H1 (cell line): ENCODE data around the gene HSD17B3. TPM values are rescaled to one million over a fixed set of nuclear protein-coding genes. Genes with fewer than 3 reads are reported as not detected.

ENCODE experiments used
- CTCF ChIA-PET: fragments of 300-600 bp; sonication (Branson Sonifier 250); formaldehyde crosslinking; loops from one replicate; lab custom pipeline; 2021; ENCODE audit not compliant: partially characterized antibody; lab: Charles Lee
- POLR2A ChIA-PET: fragments of 300-600 bp; sonication (Branson Sonifier 250); formaldehyde crosslinking; loops from one replicate; lab custom pipeline; 2021; ENCODE audit warnings: inconsistent platforms; ENCODE audit not compliant: partially characterized antibody; lab: Charles Lee
- DNase-seq, 2 experiments: peaks; one replicate each; pipeline versions ENCODE4 v3.0.0 to v3.0.0-alpha.2; 2010 to 2022; ENCODE audit warnings: low spot score in 2 of 2, low read depth in 1 of 2, mixed read lengths in 1 of 2
- FAIRE-seq: peaks from 2 replicates; lab custom pipeline; 2011; peaks lifted over from hg19 to GRCh38; lab: Jason Lieb, UNC
- H2AFZ ChIP-seq: 2 replicates; pipeline ENCODE4 v1.8.1; 2012; ENCODE audit warnings: low read length, inconsistent platforms
- H2AK5ac ChIP-seq: 2 replicates; pipeline ENCODE4 v1.6.1; 2013; ENCODE audit warnings: low read depth, low read length
- H2BK120ac ChIP-seq: replicated peaks from 2 replicates; pipeline ENCODE3; 2013; ENCODE audit warnings: low read depth, low read length, inconsistent platforms
- H2BK12ac ChIP-seq: 2 replicates; pipeline ENCODE4 v1.6.1; 2013; ENCODE audit warnings: low read depth, low read length
- H2BK15ac ChIP-seq: 2 replicates; pipeline ENCODE4 v1.6.1; 2013; ENCODE audit warnings: low read length
- H2BK20ac ChIP-seq: 2 replicates; pipeline ENCODE4 v1.6.1; 2013; ENCODE audit warnings: low read length
- H2BK5ac ChIP-seq: 2 replicates; pipeline ENCODE4 v1.6.1; 2013; ENCODE audit warnings: low read depth, low read length
- H3K14ac ChIP-seq: 2 replicates; pipeline ENCODE4 v1.6.1; 2013; ENCODE audit warnings: inconsistent platforms; ENCODE audit not compliant: insufficient read length
- H3K18ac ChIP-seq: 2 replicates; pipeline ENCODE4 v1.6.1; 2013; ENCODE audit warnings: low read length; ENCODE audit errors: extremely low read depth
- H3K23ac ChIP-seq: 2 replicates; pipeline ENCODE4 v1.6.1; 2013; ENCODE audit warnings: inconsistent platforms; ENCODE audit not compliant: insufficient read length
- H3K23me2 ChIP-seq: 2 replicates; pipeline ENCODE4 v1.6.1; 2013; ENCODE audit warnings: low read depth, low read length
- H3K27ac ChIP-seq: 2 replicates; pipeline ENCODE4 v1.6.1; 2011; ENCODE audit warnings: low read depth, low read length, inconsistent platforms
- H3K27me3 ChIP-seq, 4 experiments: replicated peaks in 1 of 4; 1 replicate in 1 of 4; 2 replicates in 3 of 4; pipeline versions ENCODE4 v1.6.1 to v1.8.1; 2011 to 2013; ENCODE audit warnings: low read length in 3 of 4, mild to moderate bottlenecking in 3 of 4, inconsistent platforms in 2 of 4, mixed read lengths in 2 of 4, moderate library complexity in 1 of 4; ENCODE audit not compliant: control insufficient read depth in 3 of 4, insufficient read depth in 3 of 4; ENCODE audit errors: extremely low read depth in 1 of 4
- H3K36me3 ChIP-seq, 4 experiments: 2 replicates each; pipeline versions ENCODE4 v1.6.1 to v1.8.1; 2011 to 2013; ENCODE audit warnings: mild to moderate bottlenecking in 4 of 4, low read length in 3 of 4, moderate library complexity in 2 of 4, control low read depth in 1 of 4, inconsistent platforms in 1 of 4; ENCODE audit not compliant: insufficient read depth in 4 of 4, control insufficient read depth in 2 of 4
- H3K4ac ChIP-seq: replicated peaks from 2 replicates; pipeline ENCODE3; 2013; ENCODE audit warnings: low read length, low read depth, mixed read lengths, inconsistent platforms; ENCODE audit not compliant: insufficient read length
- H3K4me1 ChIP-seq, 4 experiments: replicated peaks in 1 of 4; 1 replicate in 1 of 4; 2 replicates in 3 of 4; pipeline versions ENCODE4 v1.6.1 to v1.8.1; 2011 to 2013; ENCODE audit warnings: low read length in 3 of 4, inconsistent platforms in 2 of 4, mixed read lengths in 1 of 4; ENCODE audit not compliant: insufficient read depth in 4 of 4, control insufficient read depth in 3 of 4
- H3K4me2 ChIP-seq, 2 experiments: 2 replicates each; pipeline versions ENCODE4 v1.6.1 to v1.8.1; 2011 to 2013; ENCODE audit warnings: low read depth in 2 of 2, low read length in 2 of 2, control low read depth in 1 of 2, inconsistent platforms in 1 of 2, mild to moderate bottlenecking in 1 of 2; ENCODE audit not compliant: insufficient read depth in 1 of 2
- H3K4me3 ChIP-seq, 4 experiments: fragments of 200-600, 300-600 bp in 1 of 4; sonication (generic), shearing (Covaris generic), sonication (Bioruptor Twin) in 1 of 4; 2 replicates each; pipeline versions ENCODE4 v1.5.1 to v1.8.1; 2011 to 2016; ENCODE audit warnings: low read length in 4 of 4, low read depth in 3 of 4, control low read depth in 2 of 4, inconsistent platforms in 2 of 4, mild to moderate bottlenecking in 2 of 4, mixed read lengths in 1 of 4, moderate library complexity in 1 of 4; ENCODE audit not compliant: insufficient read depth in 2 of 4; ENCODE audit errors: extremely low read depth in 1 of 4
- H3K56ac ChIP-seq: replicated peaks from 2 replicates; pipeline ENCODE3; 2013; ENCODE audit warnings: low read depth, mild to moderate bottlenecking, mixed read lengths, low read length, inconsistent platforms; ENCODE audit not compliant: insufficient read length
- H3K79me1 ChIP-seq: 2 replicates; pipeline ENCODE4 v1.6.1; 2013; ENCODE audit warnings: low read depth, low read length, control low read depth
- H3K79me2 ChIP-seq, 2 experiments: 2 replicates each; pipeline versions ENCODE4 v1.6.1 to v1.8.1; 2012 to 2013; ENCODE audit warnings: low read length in 2 of 2, mild to moderate bottlenecking in 2 of 2, inconsistent platforms in 1 of 2; ENCODE audit not compliant: insufficient read depth in 2 of 2, control insufficient read depth in 1 of 2
- H3K9ac ChIP-seq, 4 experiments: replicated peaks in 1 of 4; 1 replicate in 1 of 4; 2 replicates in 3 of 4; pipeline versions ENCODE4 v1.6.1 to v1.8.1; 2011 to 2013; ENCODE audit warnings: low read depth in 3 of 4, low read length in 3 of 4, control low read depth in 2 of 4, mild to moderate bottlenecking in 2 of 4, moderate library complexity in 2 of 4, inconsistent platforms in 1 of 4; ENCODE audit errors: extremely low read depth in 1 of 4
- H3K9me3 ChIP-seq, 2 experiments: 2 replicates each; pipeline versions ENCODE4 v1.6.1 to v1.8.1; 2012 to 2013; ENCODE audit warnings: mild to moderate bottlenecking in 2 of 2, moderate library complexity in 2 of 2, control low read depth in 1 of 2, inconsistent platforms in 1 of 2, low read depth in 1 of 2, low read length in 1 of 2, mixed read lengths in 1 of 2; ENCODE audit not compliant: insufficient read depth in 2 of 2
- H4K20me1 ChIP-seq, 2 experiments: replicated peaks in 1 of 2; 2 replicates each; pipeline versions ENCODE3 to v1.8.1; 2011 to 2013; ENCODE audit warnings: inconsistent platforms in 2 of 2, low read length in 2 of 2, mild to moderate bottlenecking in 1 of 2; ENCODE audit not compliant: insufficient read depth in 2 of 2, control insufficient read depth in 1 of 2
- H4K5ac ChIP-seq: 2 replicates; pipeline ENCODE4 v1.6.1; 2013; ENCODE audit warnings: low read length, low read depth, mixed read lengths, inconsistent platforms; ENCODE audit not compliant: insufficient read length
- H4K8ac ChIP-seq: 2 replicates; pipeline ENCODE4 v1.8.0; 2013; ENCODE audit warnings: mild to moderate bottlenecking, moderate library complexity, low read length, inconsistent platforms; ENCODE audit not compliant: insufficient read depth; ENCODE audit errors: extremely low read depth
- H4K91ac ChIP-seq: replicated peaks from 2 replicates; pipeline ENCODE3; 2013; ENCODE audit warnings: low read length, mixed read lengths, inconsistent platforms; ENCODE audit not compliant: insufficient read length
- CTCF ChIP-seq, 3 experiments: IDR thresholded peaks; 1 replicate in 2 of 3; 2 replicates in 1 of 3; pipeline versions ENCODE4 v1.5.1 to v1.6.1; 2011; ENCODE audit warnings: low read length in 3 of 3, mild to moderate bottlenecking in 3 of 3, inconsistent platforms in 2 of 3, low read depth in 1 of 3, moderate library complexity in 1 of 3; ENCODE audit not compliant: insufficient read depth in 1 of 3; ENCODE audit errors: control extremely low read depth in 1 of 3
- KDM1A ChIP-seq: fragments of 200-600, 300-600 bp; sonication (generic); IDR thresholded peaks from 2 replicates; pipeline ENCODE4 v1.7.1; 2016; ENCODE audit warnings: mild to moderate bottlenecking, low read length, borderline replicate concordance
- RAD21 ChIP-seq, 2 experiments: IDR thresholded peaks in 1 of 2; conservative IDR thresholded peaks in 1 of 2; 2 replicates each; pipeline ENCODE4 v1.6.1; 2011; ENCODE audit warnings: low read depth in 2 of 2, low read length in 2 of 2, improper control_type of control experiment in 1 of 2, inconsistent platforms in 1 of 2, mild to moderate bottlenecking in 1 of 2, moderate library complexity in 1 of 2
- RFX5 ChIP-seq: IDR thresholded peaks from 2 replicates; pipeline ENCODE4 v1.6.1; 2011; ENCODE audit warnings: low read depth, low read length, improper control_type of control experiment, borderline replicate concordance
- WGBS, 2 experiments: shearing (Covaris generic) in 1 of 2; methylation state at CpG; one replicate each; pipeline versions ENCODE4 v1.1.6 to v1.1.7; 2013 to 2015; ENCODE audit warnings: low lambda C conversion rate in 2 of 2, mixed read lengths in 2 of 2, inconsistent platforms in 1 of 2, low coverage in 1 of 2, missing lambda C conversion rate in 1 of 2; ENCODE audit not compliant: insufficient replicate concordance in 2 of 2, insufficient coverage in 1 of 2, insufficient read length in 1 of 2; ENCODE audit errors: extremely low coverage in 1 of 2, missing lambda C conversion rate in 1 of 2; 5-methylcytosine and 5-hydroxymethylcytosine counted together
- polyA plus RNA-seq, 7 experiments: library from polyadenylated mRNA; depleted of rRNA in 3 of 7; stranded (reverse) in 5 of 7; unstranded in 2 of 7; fragments of >200 nt in 5 of 7; fragments of 200-250 nt in 2 of 7; gene quantifications; 1 replicate in 5 of 7; 2 replicates in 1 of 7; 4 replicates in 1 of 7; pipeline versions ENCODE4 v1.2.1 to v1.2.3, GENCODE V29; 2011 to 2013; ENCODE audit warnings: missing spikeins in 2 of 7, mixed read lengths in 2 of 7
- total RNA-seq: library from RNA; stranded (reverse); fragmentation: NEBNext Ultra II Directional; extraction: Animal tissue kit (Norgen Biotek cat#: 25700); gene quantifications from 2 replicates; pipeline ENCODE4 v1.2.1, GENCODE V29; 2021

The HSD17B3 gene
- total and polyA plus RNA-seq, 2 of the 8 experiments (the other 6 are each of a cell fraction or from before 2014, with no cell fraction given), result not detected

GRCh38 chr9:96327694-96328352 is 25.8 kb upstream of the HSD17B3 start:
- 76% methylated on average over 1 of the region's 1 CpG; no CpG with 5 or more reads in 1 of the 2 experiments for WGBS, 2 experiments
- Histone ChIP-seq H2BK20ac (no peak overlapping the region), H2AFZ (no peak overlapping the region), H4K5ac (no peak overlapping the region)
- FAIRE-seq, result peak; percentile 50
- TF ChIP-seq RAD21 (IDR thresholded peaks at IDR 0.05 in 1 of 2, conservative IDR thresholded peaks at IDR 0.05 in 1 of 2; ENCODE audit: low read depth in 2 of 2, low read length in 2 of 2) (peak; percentile 63 to 74), RFX5 (no peak), KDM1A (0 out of 2 replicates have a peak, but pooled peaks have one; percentile 81), CTCF (IDR thresholded peaks at IDR 0.05; ENCODE audit: control extremely low read depth in 1 of 3, insufficient read depth in 1 of 3, low read depth in 1 of 3, low read length in 3 of 3) (peak in 2 of 3 experiments; percentile 57 to 67; a peak in 3 of 4 replicates)
- TF ChIP-seq, all 59 proteins: peak for 3
- Histone ChIP-seq H2BK5ac (no peak overlapping the region), H3K56ac (no peak overlapping the region), H3K9ac (no peak overlapping the region), H3K4me2 (no peak overlapping the region), H2BK15ac (no peak overlapping the region), H3K79me2 (no peaks in the 10 kb centered on the region), H3K14ac (no peak overlapping the region), H3K79me1 (no peaks in the 10 kb centered on the region), H4K20me1 (no peaks in the 10 kb centered on the region), H3K9me3 (no peaks in the 10 kb centered on the region), H2BK12ac (no peak overlapping the region), H3K27ac (no peak overlapping the region), H3K4me1 (peaks cover 0 to 5% (median under 1%) of the 10 kb centered on the region in 4 experiments; a peak in 2 of 7 replicates), H4K91ac (no peak overlapping the region), H3K23me2 (no peaks in the 10 kb centered on the region), H3K18ac (no peak overlapping the region), H3K27me3 (no peaks in the 10 kb centered on the region), H3K36me3 (no peaks in the 10 kb centered on the region), H4K8ac (no peak overlapping the region), H3K23ac (no peak overlapping the region), H2BK120ac (no peak overlapping the region), H3K4me3 (no peak overlapping the region), H2AK5ac (no peak overlapping the region), H3K4ac (no peak overlapping the region)
- CTCF ChIA-PET, result interaction anchor here (0.5 to 5.9 kb wide), 35 partner anchors 10 to 585 kb away, joined by 3 to 32 read pairs (median 4); partner anchors contain the start of gene HABP4
- DNase-seq, result no peak
- POLR2A ChIA-PET, result interaction anchor here (1.0 kb wide), 1 partner anchor 89 kb away, joined by 3 read pairs; no protein-coding TSS in a partner anchor
